ENCODE measurements around the gene HCN4.

Gene HCN4

DNA sequence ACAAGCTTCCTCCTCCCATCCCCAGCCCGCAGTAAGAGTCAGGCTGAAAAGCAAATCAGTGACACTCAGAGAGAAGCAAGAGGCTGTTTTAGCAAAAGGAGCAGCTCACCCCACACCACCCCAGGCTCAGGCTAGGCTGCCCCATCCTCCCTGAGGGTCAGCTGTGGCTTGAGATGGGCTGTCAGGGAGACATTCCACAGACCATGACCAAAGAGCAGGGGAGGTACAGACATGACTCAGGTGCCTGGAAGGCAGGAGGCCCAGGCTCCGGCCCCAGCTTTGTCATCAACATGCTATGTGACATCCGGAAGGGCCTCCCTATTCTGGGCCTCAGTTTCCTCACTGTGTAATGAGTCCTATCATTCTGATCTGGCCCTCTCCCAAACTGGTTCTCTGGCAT is 24.7 kb downstream of the HCN4 start:
- DNase-seq: no peak

DNA sequence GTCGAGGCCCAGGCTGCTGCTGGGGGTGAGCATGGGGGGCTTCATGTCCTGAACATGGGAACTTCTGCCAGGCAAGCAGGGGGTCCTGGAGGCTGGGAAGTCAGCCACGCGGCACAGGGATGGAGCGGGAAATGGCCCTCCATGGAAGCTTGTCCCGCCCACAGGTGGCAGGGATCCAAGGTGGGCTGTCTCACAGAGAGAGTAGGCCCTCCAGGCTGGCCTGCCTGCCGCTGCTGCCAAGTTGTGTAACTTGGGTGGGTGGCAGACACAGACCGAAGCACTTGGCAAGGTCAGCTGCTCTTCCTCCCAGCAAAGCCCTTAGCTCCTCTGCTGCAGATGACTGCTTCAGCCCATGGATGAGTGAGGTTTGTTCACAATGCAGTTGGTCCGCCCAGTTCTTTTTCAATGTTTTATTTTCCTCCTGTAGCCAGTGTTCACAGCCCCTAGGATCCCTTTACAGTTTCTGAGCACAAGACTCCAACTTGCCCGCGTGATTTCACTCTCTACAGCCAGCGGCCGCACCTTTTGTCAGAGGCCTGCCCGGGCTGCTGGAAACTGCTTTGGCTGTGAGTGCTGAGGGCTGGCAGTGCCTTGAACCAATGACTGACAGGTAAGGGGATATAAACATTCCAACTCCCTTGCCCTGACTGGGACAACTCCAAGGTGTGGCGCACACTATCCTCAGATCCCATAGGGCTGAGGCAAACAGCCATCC is 26.7 kb downstream of the HCN4 start:
- no peak for DNase-seq

- no peak for DNase-seq
Measured at GRCh38 chr15:73340502-73341192, 28.1 kb downstream of the HCN4 start.

- DNase-seq: no peak
Measured at GRCh38 chr15:73338606-73339374, 30.0 kb downstream of the HCN4 start.

GRCh38 chr15:73338058-73338457 is 30.7 kb downstream of the HCN4 start:
- no peak for DNase-seq

DNA sequence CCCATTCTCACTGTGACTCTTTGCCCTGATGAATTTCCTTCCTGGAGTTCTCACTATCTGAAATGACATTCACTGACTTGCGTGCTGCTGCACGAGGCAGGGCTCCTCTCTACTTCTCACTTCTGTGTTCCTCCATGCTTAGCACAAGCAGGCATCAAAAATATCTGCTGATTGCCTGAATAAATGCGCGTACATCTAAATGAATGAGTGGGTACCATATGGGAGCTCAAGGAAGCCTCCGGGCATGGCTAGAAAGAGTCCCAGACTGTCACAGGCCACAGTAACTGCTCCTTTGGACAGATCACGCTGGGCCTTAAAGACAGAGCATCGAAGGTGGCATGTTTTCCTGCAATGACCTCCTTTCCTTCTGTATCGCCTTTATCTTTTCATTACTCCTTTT is 31.6 kb downstream of the HCN4 start:
- DNase-seq: no peak

DNA sequence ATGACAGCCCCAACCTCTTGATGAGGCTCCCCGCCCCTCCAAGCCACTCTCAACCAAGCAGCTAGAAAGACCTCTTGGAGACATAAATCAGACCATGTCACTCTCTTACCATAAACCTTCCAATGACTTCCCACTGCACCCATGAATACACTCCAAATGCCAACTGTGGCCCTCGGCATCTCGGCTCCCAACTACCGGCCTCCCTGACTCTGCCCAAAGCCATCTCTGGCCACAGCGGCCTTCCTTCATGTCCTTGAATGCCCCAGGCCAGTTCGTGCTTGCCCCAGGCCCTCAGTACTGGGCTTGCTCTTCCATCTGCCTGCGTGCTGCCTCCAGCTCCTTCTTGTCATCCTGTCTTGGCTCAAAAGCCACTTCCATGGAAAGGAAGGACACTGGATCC is 32.0 kb downstream of the HCN4 start:
- DNase-seq: no peak

DNA sequence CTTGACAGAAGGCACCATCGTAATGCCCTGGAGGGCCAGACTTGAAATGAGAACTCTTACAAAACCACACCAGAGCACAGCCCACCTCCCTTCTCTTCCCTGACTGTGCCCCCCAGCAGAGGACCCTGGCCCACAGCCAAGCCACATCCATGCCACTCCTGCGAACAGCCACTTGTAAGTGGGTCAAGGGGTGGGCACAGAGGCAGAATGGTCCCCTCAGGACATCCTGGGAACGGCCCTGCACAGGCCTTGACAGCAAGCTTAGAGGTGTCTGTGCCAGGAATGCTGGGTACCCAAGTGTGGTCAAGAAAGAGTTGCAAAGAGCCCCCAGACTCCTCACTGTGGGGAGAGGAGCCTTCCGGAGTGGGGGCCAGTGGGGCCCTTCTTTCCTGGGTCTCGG is 33.3 kb downstream of the HCN4 start:
- no peak for DNase-seq

DNA sequence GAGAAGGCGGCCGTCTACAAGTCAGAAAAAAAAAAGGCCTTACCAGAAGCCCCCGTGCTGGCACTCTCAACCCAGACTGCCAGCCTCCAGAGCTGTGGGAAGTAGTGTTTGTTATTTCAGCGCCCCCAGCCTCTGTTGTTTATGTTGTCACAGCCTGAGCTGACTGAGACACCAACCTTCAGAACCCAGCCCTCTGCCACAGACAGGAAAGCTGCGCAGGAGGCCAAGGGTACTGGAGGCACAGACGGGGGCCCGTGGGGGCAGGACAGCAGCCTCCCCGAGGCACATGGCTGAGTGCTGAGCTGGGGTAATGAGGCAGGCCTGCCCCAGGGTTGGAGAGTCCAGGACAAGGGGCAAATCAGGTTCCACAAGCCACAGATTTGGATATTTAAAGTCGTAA is 33.7 kb downstream of the HCN4 start:
- DNase-seq: no peak

GRCh38 chr15:73334086-73334485 is 34.7 kb downstream of the HCN4 start:
- no peak for DNase-seq

- DNase-seq: no peak
Measured at GRCh38 chr15:73333001-73333400, 35.8 kb downstream of the HCN4 start.

- no peak for DNase-seq
Measured at GRCh38 chr15:73331991-73332925, 36.5 kb downstream of the HCN4 start.

GRCh38 chr15:73331501-73331900 is 37.3 kb downstream of the HCN4 start:
- DNase-seq: no peak

- DNase-seq: no peak
Measured at GRCh38 chr15:73330206-73331051, 38.3 kb downstream of the HCN4 start.

DNA sequence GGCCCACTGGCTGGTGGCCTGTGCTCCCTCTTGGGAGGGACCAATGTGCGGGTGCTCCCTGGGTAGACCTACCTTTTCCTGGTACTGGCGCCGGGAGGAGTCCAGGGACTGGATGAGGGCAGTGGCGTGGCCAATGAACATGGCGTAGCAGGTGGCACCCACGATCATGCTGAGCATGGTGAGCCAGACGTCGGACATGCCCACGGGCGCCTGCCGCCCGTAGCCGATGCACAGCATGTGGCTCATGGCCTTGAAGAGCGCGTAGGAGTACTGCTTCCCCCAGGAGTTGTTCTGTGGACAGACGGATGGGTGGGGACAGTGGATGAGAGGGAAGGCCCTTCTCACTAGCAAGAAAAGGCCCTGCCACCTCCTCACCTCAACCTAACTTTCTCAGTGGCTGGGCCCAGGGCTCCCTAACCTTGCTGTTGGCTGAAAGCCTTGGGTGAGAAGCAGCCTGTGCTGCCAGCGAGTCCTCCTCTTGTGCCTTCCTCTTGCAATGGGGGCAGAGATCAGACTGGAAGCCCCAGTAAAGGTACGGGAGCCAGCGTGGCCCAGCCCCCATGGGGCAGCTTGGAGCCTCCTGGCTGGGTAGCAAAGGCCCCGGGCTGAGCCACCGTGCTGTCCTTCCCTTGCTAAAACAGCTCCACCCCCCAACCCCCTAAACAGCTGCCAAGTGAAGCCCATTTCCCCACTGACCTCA is 39.1 kb downstream of the HCN4 start:
- DNase-seq: no peak

DNA sequence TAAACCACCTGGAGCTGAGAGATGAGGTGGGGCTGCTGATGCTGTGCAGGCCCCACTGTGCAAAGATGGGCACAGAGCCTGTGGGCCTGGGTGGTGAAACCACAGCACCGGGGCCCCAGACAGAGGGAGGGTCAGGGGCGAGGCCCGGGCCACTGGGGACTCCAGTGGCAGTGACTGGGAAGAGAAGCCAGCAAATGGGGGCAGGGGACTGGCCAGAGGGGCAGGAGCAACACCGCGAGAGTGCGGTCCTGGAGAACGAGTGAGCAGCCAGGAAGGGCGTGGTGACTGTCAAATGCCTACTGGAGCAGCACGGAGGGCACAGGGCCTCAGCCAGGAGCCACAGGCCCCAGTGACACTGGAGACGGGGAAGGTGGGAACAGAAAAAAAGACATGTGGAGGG is 39.8 kb downstream of the HCN4 start:
- DNase-seq: no peak

DNA sequence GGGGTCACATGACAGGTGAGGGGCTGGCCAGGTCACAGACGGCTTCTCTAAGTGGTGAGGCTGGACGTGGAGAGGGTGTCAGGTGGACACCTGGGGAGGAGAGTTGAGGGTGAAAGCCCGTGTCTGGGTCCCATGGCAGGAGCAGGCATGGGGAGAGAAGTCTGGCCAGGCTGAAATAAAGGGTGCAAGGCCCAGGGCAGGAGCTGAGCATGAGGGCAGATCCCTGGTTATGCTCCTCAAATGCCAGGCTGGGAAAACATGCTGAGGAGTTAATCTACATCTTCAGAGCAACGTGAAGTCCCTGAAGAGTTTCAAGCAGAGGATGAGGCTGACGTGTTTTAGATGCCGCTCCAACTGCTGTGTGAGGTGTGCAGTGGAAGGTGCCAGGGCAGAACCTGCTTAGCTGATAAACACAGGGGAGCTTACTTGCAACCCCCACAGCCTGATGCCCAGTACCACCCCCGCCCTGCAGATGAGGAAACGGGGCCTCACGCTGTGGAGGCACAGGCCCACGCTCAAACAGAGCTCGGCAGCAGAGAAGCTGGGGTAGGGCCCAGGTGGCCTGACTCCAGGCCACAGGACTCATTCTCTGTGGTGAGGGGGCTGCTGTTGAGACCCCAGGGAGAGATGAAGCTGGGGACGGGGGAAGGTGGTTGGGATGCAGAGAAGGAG is 40.5 kb downstream of the HCN4 start:
- no peak for DNase-seq

DNA sequence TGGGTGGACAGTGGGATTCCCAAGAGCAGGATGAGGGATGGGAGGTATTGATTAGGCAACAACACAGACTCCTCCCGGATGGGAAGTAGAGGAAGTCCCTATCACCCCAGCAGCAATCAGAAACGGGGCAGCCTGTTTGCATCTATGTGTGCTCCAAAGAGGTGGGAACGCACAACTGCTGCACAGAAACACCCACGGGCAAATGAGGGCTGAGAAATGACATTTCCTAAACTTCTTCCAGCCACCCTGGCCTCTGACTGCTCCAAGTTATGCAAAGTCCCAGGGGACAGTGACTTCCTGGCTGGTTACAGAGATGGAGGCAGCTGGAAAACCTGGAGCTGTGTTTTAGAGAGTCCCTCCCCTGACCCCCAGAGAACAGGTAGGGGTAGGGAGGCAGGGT is 42.6 kb downstream of the HCN4 start:
- no peak for DNase-seq

- DNase-seq: no peak
Measured at GRCh38 chr15:73325191-73325861, 43.4 kb downstream of the HCN4 start.
